Lower leg skin (tissue), 3 donors: ENCODE data around the gene ELSPBP1.

Experiments used
- POLR2A ChIP-seq, 2 donors: fragments of 450-650 bp; IDR thresholded peaks; one replicate each; pipeline ENCODE4 v1.6.1; 2016 to 2017; ENCODE audit warnings: antibody characterized with exemption in 2 of 2, mild to moderate bottlenecking in 1 of 2, moderate library complexity in 1 of 2
- TF ChIP-seq, protein P1 (sequence below), 3 donors: fragments of 450-650 bp; IDR thresholded peaks; one replicate each; pipeline ENCODE4 v1.5.1; 2016; ENCODE audit warnings: antibody characterized with exemption in 3 of 3, mild to moderate bottlenecking in 3 of 3, moderate library complexity in 2 of 3

- TF ChIP-seq, protein P1, sequence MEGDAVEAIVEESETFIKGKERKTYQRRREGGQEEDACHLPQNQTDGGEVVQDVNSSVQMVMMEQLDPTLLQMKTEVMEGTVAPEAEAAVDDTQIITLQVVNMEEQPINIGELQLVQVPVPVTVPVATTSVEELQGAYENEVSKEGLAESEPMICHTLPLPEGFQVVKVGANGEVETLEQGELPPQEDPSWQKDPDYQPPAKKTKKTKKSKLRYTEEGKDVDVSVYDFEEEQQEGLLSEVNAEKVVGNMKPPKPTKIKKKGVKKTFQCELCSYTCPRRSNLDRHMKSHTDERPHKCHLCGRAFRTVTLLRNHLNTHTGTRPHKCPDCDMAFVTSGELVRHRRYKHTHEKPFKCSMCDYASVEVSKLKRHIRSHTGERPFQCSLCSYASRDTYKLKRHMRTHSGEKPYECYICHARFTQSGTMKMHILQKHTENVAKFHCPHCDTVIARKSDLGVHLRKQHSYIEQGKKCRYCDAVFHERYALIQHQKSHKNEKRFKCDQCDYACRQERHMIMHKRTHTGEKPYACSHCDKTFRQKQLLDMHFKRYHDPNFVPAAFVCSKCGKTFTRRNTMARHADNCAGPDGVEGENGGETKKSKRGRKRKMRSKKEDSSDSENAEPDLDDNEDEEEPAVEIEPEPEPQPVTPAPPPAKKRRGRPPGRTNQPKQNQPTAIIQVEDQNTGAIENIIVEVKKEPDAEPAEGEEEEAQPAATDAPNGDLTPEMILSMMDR (IDR thresholded peaks at IDR 0.05), result no peak
- no peak for TF ChIP-seq POLR2A (IDR thresholded peaks at IDR 0.05)
Observed at GRCh38 chr19:48023011-48023410, 28.6 kb downstream of the ELSPBP1 start.
